K562 (cell line): Measurements from ENCODE around the gene TTC22. TPM values are rescaled to one million over a fixed set of nuclear protein-coding genes. Genes with fewer than 3 reads are reported as not detected.
"Not testable (repeated sequence)": the region's sequence is repeated elsewhere in the genome, so short reads cannot be mapped to it uniquely, and the experiment has no call there.

Experiments used
- ATAC-seq: fragments of 200-7000 bp; cut with Tn5 transposase; 3 replicates; pipeline ENCODE4 v1.9.1; 2020; ENCODE audit warnings: moderate library complexity
- BruUV-seq: library from RNA; stranded (reverse); fragments of 400-500 nt; replicated peaks from 2 replicates; lab custom pipeline; 2021; lab: Mats Ljungman, UMichigan
- CTCF ChIA-PET: fragments of 300-600 bp; formaldehyde crosslinking; extraction: SDS; loops from one replicate; lab custom pipeline; 2021; ENCODE audit warnings: low intra/inter-chr PET ratio; lab: Yijun Ruan, JAX
- POLR2A ChIA-PET: fragments of 300-600, 350-650 bp; sonication (Branson Sonifier 250); formaldehyde crosslinking; extraction: SDS; loops from one replicate; lab custom pipeline; 2021; ENCODE audit warnings: antibody characterized with exemption, inconsistent platforms; lab: Yijun Ruan, JAX
- DNase-seq, 4 experiments: peaks; one replicate each; pipeline versions ENCODE4 v3.0.0 to v3.0.0-alpha.2; 2011 to 2018; ENCODE audit warnings: low spot score in 3 of 4, mixed read lengths in 3 of 4; ENCODE audit errors: extremely low read depth in 1 of 4
- FAIRE-seq: peaks from 2 replicates; lab custom pipeline; 2011; peaks lifted over from hg19 to GRCh38; lab: Jason Lieb, UNC
- H2AFZ ChIP-seq: 2 replicates; pipeline ENCODE4 v1.6.0; 2011; ENCODE audit warnings: low read depth, low read length, control low read depth, inconsistent platforms
- H3K27ac ChIP-seq: fragments of 200-600 bp; 3 replicates; pipeline ENCODE4 v1.8.0; 2011; ENCODE audit warnings: low read depth, mild to moderate bottlenecking, control low read depth, inconsistent platforms, low read length, moderate library complexity, mixed read lengths; ENCODE audit errors: extremely low read depth
- H3K27me3 ChIP-seq, 2 experiments: fragments of 300-600 bp in 1 of 2; 2 replicates in 1 of 2; 3 replicates in 1 of 2; pipeline versions ENCODE4 v1.6.0 to v1.8.0; 2011; ENCODE audit warnings: inconsistent platforms in 2 of 2, low read length in 2 of 2, mild to moderate bottlenecking in 1 of 2, mixed read lengths in 1 of 2, moderate library complexity in 1 of 2; ENCODE audit not compliant: control insufficient read depth in 2 of 2, insufficient read depth in 2 of 2
- H3K36me3 ChIP-seq: fragments of 300-600 bp; 3 replicates; pipeline ENCODE4 v1.8.0; 2011; ENCODE audit warnings: mild to moderate bottlenecking, low read length, inconsistent platforms; ENCODE audit not compliant: control insufficient read depth, insufficient read depth
- H3K4me1 ChIP-seq, 2 experiments: fragments of 200-600 bp in 1 of 2; replicated peaks in 1 of 2; 2 replicates in 1 of 2; 3 replicates in 1 of 2; pipeline versions ENCODE4 v1.5.1 to v1.8.0; 2011; ENCODE audit warnings: inconsistent platforms in 2 of 2, low read length in 2 of 2, mild to moderate bottlenecking in 1 of 2, mixed read lengths in 1 of 2, moderate library complexity in 1 of 2; ENCODE audit not compliant: control insufficient read depth in 2 of 2, insufficient read depth in 2 of 2
- H3K4me2 ChIP-seq: 2 replicates; pipeline ENCODE4 v1.6.1; 2011; ENCODE audit warnings: low read length, control low read depth, inconsistent platforms, mixed read lengths; ENCODE audit not compliant: insufficient read depth
- H3K4me3 ChIP-seq: fragments of 200-600 bp; sonication (generic), shearing (Covaris generic); 2 replicates; pipeline ENCODE4 v1.5.1; 2016; ENCODE audit warnings: control low read depth, inconsistent platforms
- H3K79me2 ChIP-seq: fragments of 200-600 bp; 3 replicates; pipeline ENCODE4 v1.8.0; 2011; ENCODE audit warnings: low read length, inconsistent platforms; ENCODE audit not compliant: control insufficient read depth, insufficient read depth
- H3K9ac ChIP-seq, 2 experiments: 2 replicates each; pipeline versions ENCODE4 v1.6.0 to v1.6.1; 2011; ENCODE audit warnings: low read depth in 2 of 2, low read length in 2 of 2, control low read depth in 1 of 2, inconsistent platforms in 1 of 2, mild to moderate bottlenecking in 1 of 2, mixed read lengths in 1 of 2; ENCODE audit not compliant: insufficient read depth in 1 of 2
- H3K9me1 ChIP-seq: one replicate; pipeline ENCODE4 v1.6.0; 2011; ENCODE audit warnings: inconsistent platforms, mild to moderate bottlenecking, low read length, moderate library complexity; ENCODE audit not compliant: control insufficient read depth, insufficient read depth
- H3K9me3 ChIP-seq: replicated peaks from 2 replicates; pipeline ENCODE4 v1.5.1; 2011; ENCODE audit warnings: low read depth, low read length, inconsistent platforms; ENCODE audit not compliant: control insufficient read depth, insufficient read depth
- H4K20me1 ChIP-seq: replicated peaks from 2 replicates; pipeline ENCODE4 v1.6.1; 2011; ENCODE audit warnings: low read length, inconsistent platforms, mixed read lengths; ENCODE audit not compliant: control insufficient read depth, insufficient read depth
- BCOR ChIP-seq: fragments of 450-650 bp; IDR thresholded peaks from 2 replicates; pipeline ENCODE4 v1.6.1; 2016
- CTCFL ChIP-seq: IDR thresholded peaks from 2 replicates; pipeline ENCODE4 v1.6.1; 2011; ENCODE audit warnings: borderline replicate concordance, low read depth, mild to moderate bottlenecking, moderate library complexity, low read length; ENCODE audit not compliant: insufficient read depth, poor library complexity, severe bottlenecking
- DLX4 ChIP-seq: fragments of 250-450 bp; sonication (Bioruptor Pico); IDR thresholded peaks from 2 replicates; pipeline ENCODE4 v1.6.1; 2021; ENCODE audit warnings: mild to moderate bottlenecking
- NFYB ChIP-seq: IDR thresholded peaks from 2 replicates; pipeline ENCODE4 v1.6.1; 2011; ENCODE audit warnings: mild to moderate bottlenecking, moderate library complexity; ENCODE audit not compliant: insufficient read length; ENCODE audit errors: extremely low read depth
- RNF219 ChIP-seq: fragments of 250-450 bp; sonication (Bioruptor Pico); IDR thresholded peaks from 2 replicates; pipeline ENCODE4 v1.5.0; 2022; ENCODE audit warnings: mild to moderate bottlenecking
- SIN3B ChIP-seq: fragments of 450-650 bp; IDR thresholded peaks from 2 replicates; pipeline ENCODE4 v1.6.1; 2017; ENCODE audit warnings: low read depth, mild to moderate bottlenecking, moderate library complexity
- ZNF121 ChIP-seq: sonication (generic); formaldehyde crosslinking; conservative IDR thresholded peaks from 2 replicates; pipeline ENCODE4 v1.8.0; 2022; ENCODE audit warnings: missing genetic modification reagents
- WGBS: fragments of 100-300 bp; shearing (Covaris generic); methylation state at CpG from one replicate; pipeline ENCODE4 v1.1.6; 2016; ENCODE audit warnings: low coverage, mixed read lengths; ENCODE audit not compliant: insufficient coverage; ENCODE audit errors: missing lambda C conversion rate; 5-methylcytosine and 5-hydroxymethylcytosine counted together
- in situ Hi-C: fragments of 300-500 bp; cut with MboI; formaldehyde crosslinking; loops from 4 replicates; pipeline ENCODE4 v1.15.0; 2018; ENCODE audit warnings: inconsistent platforms, mixed read lengths
- intact Hi-C: fragments of 100-400 bp; cut with micrococcal nuclease; formaldehyde crosslinking; loops from 2 replicates; pipeline ENCODE4 v1.14.2; 2022
- polyA plus RNA-seq, 8 experiments: library from polyadenylated mRNA; depleted of rRNA in 4 of 8; stranded (reverse) in 5 of 8; unstranded in 3 of 8; fragments of >200 nt; fragmentation: Nextera tagmentation in 2 of 8; fragmentation: Illumina TruSeq in 1 of 8; extraction: Ambion mirVana in 2 of 8; extraction: Trizol in 1 of 8; gene quantifications; 2 replicates each; pipeline versions ENCODE4 v1.2.1 to v1.2.3, GENCODE V29; 2011 to 2014; ENCODE audit warnings: inconsistent platforms in 1 of 8, missing spikeins in 1 of 8
- total RNA-seq, 7 experiments: library from RNA; depleted of rRNA in 6 of 7; stranded (reverse); fragments of >200 nt in 6 of 7; fragmentation: Illumina TruSeq in 2 of 7; extraction: Trizol in 2 of 7; gene quantifications; 2 replicates each; pipeline versions ENCODE4 v1.2.1 to v1.2.3, GENCODE V29; 2011 to 2021; ENCODE audit warnings: low replicate concordance in 1 of 7

TTC22 gene
- total and polyA plus RNA-seq, 9 of the 15 experiments (the other 6 are each of a cell fraction or from before 2014, with no cell fraction given) = 0.07 TPM; not detected in 8

- in situ Hi-C loops, CTCF ChIA-PET, H3K9me3 ChIP-seq, H4K20me1 ChIP-seq, FAIRE-seq, BruUV-seq, H3K4me2 ChIP-seq, ATAC-seq, H3K36me3 ChIP-seq, H3K27ac ChIP-seq, H3K9ac ChIP-seq, intact Hi-C loops, DNase-seq, H3K4me3 ChIP-seq, H3K9me1 ChIP-seq, H3K79me2 ChIP-seq, H3K4me1 ChIP-seq: not testable (repeated sequence)
- Histone ChIP-seq H2AFZ (0 out of 2 replicates have a peak overlapping the region, but pooled peaks have one; percentile 86), H3K27me3 (peaks cover 7 to 13% of the 10 kb centered on the region in 2 experiments; a peak in 3 of 5 replicates)
- TF ChIP-seq ZNF121 (peak; percentile 61; the same call in 1 of the 2 replicates), BCOR (0 out of 2 replicates have a peak, but pooled peaks have one; percentile 38)
- POLR2A ChIA-PET = interaction anchor here (0.8 to 1.9 kb wide), 3 partner anchors 10 to 171 kb away, joined by 3 to 9 read pairs (median 4); no protein-coding TSS in a partner anchor
- WGBS = 10% methylated on average over 16 of the region's 16 CpGs
These were observed 25.0 kb downstream of the TTC22 start for GRCh38 chr1:54775828-54776721.

GRCh38 chr1:54774820-54775498, 26.2 kb downstream of the TTC22 start:
- 21% methylated on average over 15 of the region's 15 CpGs for WGBS
- Histone ChIP-seq H3K4me1 (peaks cover 0 to 5% of the 10 kb centered on the region in 2 experiments; a peak in 3 of 5 replicates), H3K4me2 (peak overlapping the region; percentile 49), H2AFZ (peak overlapping the region; percentile 86), H3K36me3 (no peaks in the 10 kb centered on the region), H3K27ac (no peak overlapping the region), H4K20me1 (no peaks in the 10 kb centered on the region), H3K9me3 (no peaks in the 10 kb centered on the region; the same call in 1 of the 2 replicates), H3K9ac (no peak overlapping the region), H3K79me2 (no peaks in the 10 kb centered on the region), H3K4me3 (no peak overlapping the region), H3K27me3 (peaks cover 5 to 12% of the 10 kb centered on the region in 2 experiments; a peak in 2 of 5 replicates), H3K9me1 (no peaks in the 10 kb centered on the region)
- CTCF ChIA-PET = no interaction called here
- ATAC-seq = peak; percentile 97
- intact Hi-C loops (no loop called here), in situ Hi-C loops (no loop called here)
- FAIRE-seq = peak; percentile 78
- peak; percentile 74 to 94 (median 90) for DNase-seq
- POLR2A ChIA-PET = no interaction called here
- no TSS peak for BruUV-seq
- TF ChIP-seq NFYB (peak; percentile 93), DLX4 (CRISPR knock-in tag) (no peak), SIN3B (no peak), CTCFL (no peak), RNF219 (CRISPR knock-in tag) (no peak)
